RKO (cell line): ENCODE results near the gene SCARF2.
"Not testable (repeated sequence)": the region's sequence is repeated elsewhere in the genome, so short reads cannot be mapped to it uniquely, and the experiment has no call there.

Experiments
- DNase-seq: peaks from one replicate; pipeline ENCODE4 v3.0.0-alpha.2; 2016; ENCODE audit warnings: low spot score

SCARF2 gene

GRCh38 chr22:20428496-20429253, 8.9 kb downstream of the SCARF2 start:
- DNase-seq: no peak

DNA sequence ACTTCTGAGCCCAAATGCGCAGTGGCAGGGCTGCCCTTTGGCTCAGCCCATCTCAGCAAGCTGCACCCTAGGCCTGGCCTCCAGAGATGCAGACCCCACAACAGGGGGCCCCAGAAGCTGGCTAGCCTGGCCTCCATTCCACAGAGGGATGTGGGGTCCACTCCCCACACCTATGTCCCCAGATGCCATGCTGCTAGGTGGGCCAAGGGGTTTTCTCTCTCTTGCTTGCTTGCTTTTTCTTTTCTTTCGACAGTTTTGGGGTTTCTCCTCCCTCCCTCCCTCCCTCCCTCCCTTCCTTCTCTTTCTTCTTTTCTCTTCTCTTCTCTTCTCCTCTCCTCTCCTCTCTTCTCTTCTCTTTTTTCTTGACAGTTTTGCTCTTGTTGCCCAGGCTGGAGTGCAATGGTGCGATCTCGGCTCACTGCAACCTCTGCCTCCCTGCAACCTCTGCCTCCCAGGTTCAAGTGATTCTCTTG, 9.6 kb downstream of the SCARF2 start:
- DNase-seq: no peak

DNA sequence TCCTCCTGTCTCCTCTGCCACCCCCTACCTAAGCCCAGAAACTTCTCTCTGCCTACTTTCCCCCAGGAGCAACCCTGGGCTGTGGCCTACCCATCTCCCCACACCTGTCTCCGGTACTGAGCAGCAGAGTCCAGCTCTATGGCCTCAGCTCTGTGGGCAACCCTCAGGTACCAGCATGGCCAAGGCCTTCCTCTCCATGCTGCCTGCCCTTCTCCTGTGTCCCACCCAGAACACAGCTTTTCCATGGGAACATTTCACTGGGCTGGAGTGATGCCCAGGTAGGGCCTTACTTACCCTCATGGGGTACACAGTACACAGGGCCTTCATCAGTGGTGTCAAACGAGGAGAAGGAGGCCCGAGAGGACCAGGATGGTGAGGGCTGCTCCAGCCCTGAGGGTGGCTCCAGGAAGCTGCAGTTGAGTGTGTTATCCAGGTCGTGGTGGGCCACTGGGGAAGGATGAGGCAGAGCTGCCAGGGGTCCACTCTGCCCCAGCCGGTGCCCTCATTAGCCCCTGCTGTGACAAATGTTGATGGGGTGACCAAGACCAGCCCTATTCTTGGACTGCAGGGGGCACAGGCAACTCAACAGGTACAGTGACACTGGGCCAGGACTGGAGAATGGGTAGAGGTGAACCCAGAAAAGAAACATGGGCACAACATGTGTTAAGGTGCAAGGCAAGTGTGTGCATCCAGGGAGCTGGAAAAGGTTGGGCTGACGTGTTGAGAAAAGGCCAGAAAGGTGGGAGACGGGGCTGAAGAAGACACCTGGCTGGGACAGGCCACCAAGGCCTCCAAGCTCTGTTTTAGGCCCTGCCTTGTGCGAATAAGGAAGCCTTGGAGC, 10.3 kb downstream of the SCARF2 start:
- no peak for DNase-seq

DNA sequence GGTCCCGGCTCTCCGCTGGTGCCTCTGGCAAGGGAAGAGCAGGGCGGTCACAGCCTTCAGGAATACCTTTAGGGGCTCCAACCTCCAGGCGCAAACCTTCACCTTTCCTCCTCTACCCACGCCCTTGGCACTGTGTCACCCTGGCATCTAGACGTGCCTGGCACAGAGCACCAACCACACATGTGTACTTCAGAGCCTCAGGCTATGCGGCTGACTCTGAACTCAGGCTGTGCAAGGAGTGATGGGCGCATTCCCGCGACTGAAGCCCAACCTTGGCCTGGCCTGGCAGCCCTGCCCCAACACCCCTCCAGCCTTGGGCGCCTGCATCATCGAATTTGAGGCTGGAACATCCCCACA, 11.4 kb downstream of the SCARF2 start:
- DNase-seq: no peak

DNA sequence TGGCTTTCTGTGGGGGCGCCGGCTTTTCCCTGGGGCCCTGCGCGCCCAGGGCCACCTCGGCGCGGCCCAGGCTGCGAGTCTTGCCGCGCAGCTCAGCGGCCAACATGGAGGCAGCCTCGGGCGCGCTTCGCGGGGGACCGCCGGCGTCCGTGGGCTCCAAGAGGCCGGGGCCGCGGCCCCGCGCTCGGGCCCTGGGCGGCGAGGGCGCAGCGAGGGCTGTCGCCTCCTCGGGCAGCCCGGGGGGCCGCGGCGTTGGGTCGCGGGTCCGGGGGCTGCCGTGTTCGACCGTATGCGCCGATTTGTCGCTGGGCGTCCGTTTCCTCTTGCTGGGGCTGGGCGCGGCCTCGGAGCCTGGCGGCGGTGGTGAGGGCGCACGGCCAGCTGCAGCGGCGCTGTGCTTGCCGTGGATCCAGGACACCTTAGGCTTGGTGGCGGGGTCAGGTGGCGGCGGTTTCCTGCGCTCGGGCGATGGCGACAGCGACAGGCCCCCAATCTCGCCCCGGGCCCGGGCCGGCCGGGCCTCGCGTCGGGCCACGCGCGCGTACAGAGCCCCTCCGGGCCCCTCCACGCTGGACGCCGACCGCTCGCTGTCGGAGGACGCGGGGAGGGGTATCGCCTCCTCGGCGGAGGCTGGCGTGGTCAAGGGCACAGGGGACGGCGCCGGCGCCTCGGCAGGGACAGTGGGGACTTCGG, 11.9 kb downstream of the SCARF2 start:
- no peak for DNase-seq

DNA sequence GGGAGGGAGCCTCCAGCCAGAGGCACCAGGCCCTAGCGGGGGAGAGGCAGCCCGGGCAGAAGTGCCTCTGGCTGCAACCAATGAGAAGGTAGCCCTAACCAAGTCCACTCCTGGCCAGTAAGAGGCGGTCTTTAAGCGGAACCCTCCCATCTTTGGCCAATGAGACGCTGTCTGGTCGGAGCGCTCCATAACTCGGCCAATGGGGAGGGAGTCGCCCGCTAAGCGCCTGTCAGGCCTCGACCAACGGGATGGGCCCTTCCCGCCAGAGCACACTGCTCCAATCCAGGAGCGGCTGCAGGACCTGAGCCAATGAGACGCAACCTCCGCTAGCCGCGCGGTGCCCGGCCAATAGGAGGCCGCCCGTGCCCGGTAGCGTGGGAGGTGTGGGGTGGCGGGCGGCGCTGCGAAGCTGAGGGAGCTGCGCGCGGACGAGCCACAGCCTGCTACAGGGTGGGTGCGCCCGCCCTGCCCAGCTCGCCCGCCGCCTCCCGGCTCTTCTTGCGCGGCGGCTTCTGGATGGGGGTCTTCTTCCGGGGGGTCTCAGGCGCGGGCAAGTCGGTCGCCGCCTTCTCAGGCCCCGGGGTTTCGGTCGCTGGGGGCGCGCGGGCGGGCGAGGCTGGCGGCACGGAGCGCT, 12.6 kb downstream of the SCARF2 start:
- no peak for DNase-seq

- DNase-seq: no peak
Observed at GRCh38 chr22:20424568-20424931, 13.1 kb downstream of the SCARF2 start.

GRCh38 chr22:20423906-20424551, 13.6 kb downstream of the SCARF2 start:
- no peak for DNase-seq

- DNase-seq: no peak
Observed at GRCh38 chr22:20423008-20423905, 14.4 kb downstream of the SCARF2 start.

GRCh38 chr22:20422271-20423007, 15.2 kb downstream of the SCARF2 start:
- DNase-seq: no peak

GRCh38 chr22:20421507-20421874, 16.1 kb downstream of the SCARF2 start:
- DNase-seq: no peak

- DNase-seq: no peak
Observed at GRCh38 chr22:20420157-20420842, 17.3 kb downstream of the SCARF2 start.

GRCh38 chr22:20419664-20419951, 18.0 kb downstream of the SCARF2 start:
- no peak for DNase-seq

GRCh38 chr22:20418211-20418788, 19.3 kb downstream of the SCARF2 start:
- DNase-seq: peak; percentile 73

- not testable (repeated sequence) for DNase-seq
Observed at GRCh38 chr22:20415699-20416098, 21.9 kb downstream of the SCARF2 start.

GRCh38 chr22:20415241-20415640, 22.4 kb downstream of the SCARF2 start:
- DNase-seq: not testable (repeated sequence)

DNA sequence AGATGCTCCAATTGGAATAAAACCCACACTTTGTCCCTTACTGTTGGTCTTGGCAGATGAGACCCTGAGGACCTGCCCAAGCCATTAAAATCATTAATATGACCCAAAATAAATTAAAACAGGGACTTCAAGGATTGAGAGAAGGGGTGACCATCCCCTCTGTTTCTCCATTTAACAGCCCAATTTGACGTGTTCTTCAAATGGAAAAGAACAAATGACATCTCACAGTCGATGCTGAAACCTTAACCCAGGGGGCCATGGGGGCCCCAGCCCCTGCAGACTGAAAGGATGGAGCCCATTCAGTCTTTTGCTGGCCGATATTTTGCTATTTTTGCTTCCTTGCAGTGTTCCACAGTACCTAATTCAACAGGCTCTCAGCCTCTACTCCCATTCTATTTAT, 23.2 kb downstream of the SCARF2 start:
- DNase-seq: no peak

- no peak for DNase-seq
Observed at GRCh38 chr22:20414059-20414440, 23.6 kb downstream of the SCARF2 start.
